PFSK-1 (cell line): Measurements from ENCODE around the gene OMP.

ENCODE experiments used
- FOXP2 ChIP-seq: optimal IDR thresholded peaks from 2 replicates; pipeline ENCODE3; 2011; ENCODE audit warnings: borderline replicate concordance, control low read depth, inconsistent platforms; ENCODE audit not compliant: insufficient read depth; ENCODE audit errors: extremely low read length, extremely low read depth
- POLR2AphosphoS5 ChIP-seq: IDR thresholded peaks from 2 replicates; pipeline ENCODE4 v1.6.1; 2012; ENCODE audit warnings: low read depth, mild to moderate bottlenecking, control low read depth, low read length, moderate library complexity
- SIN3A ChIP-seq: IDR thresholded peaks from 2 replicates; pipeline ENCODE4 v1.6.1; 2012; ENCODE audit warnings: mild to moderate bottlenecking, low read length, moderate library complexity, borderline replicate concordance; ENCODE audit not compliant: insufficient read depth
- TAF1 ChIP-seq: IDR thresholded peaks from 2 replicates; pipeline ENCODE4 v1.6.1; 2012; ENCODE audit warnings: low read length, control low read depth, borderline replicate concordance; ENCODE audit not compliant: insufficient read depth
- TF ChIP-seq, protein P1 (sequence below), 2 experiments: IDR thresholded peaks; 2 replicates each; pipeline versions ENCODE4 v1.6.1 to v1.8.0; 2011 to 2012; ENCODE audit warnings: low read depth in 2 of 2, low read length in 2 of 2, control low read depth in 1 of 2, inconsistent platforms in 1 of 2, mild to moderate bottlenecking in 1 of 2, moderate library complexity in 1 of 2; ENCODE audit not compliant: insufficient read depth in 1 of 2

OMP gene

DNA sequence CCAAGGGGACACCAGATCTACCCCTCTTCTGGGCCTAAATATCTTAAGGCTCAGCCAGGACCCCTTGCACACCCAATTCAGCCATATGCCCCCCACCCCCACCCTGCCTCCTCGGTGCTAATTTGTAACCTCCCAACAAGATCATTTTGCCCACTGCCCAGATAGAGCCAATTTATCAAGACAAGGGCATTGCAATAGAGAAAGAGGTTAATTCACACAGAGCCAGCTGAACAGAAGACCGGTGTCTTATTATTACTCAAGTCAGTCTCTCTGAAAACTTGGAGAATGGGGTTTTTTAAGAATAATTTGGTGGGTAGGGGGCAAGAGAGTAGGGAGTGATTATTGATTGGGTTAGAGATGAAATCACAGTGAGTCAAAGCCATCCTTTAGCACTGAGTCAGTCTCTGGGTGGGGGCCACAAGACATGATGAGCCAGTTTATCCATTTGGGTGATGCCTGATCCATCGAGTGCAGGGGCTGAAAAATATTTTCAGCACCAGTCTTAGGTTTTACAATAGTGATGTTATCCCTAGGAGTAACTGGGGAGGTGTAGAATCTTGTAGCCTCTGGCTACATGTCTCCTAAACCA, 45.7 kb upstream of the OMP start:
- TF ChIP-seq, protein P1, sequence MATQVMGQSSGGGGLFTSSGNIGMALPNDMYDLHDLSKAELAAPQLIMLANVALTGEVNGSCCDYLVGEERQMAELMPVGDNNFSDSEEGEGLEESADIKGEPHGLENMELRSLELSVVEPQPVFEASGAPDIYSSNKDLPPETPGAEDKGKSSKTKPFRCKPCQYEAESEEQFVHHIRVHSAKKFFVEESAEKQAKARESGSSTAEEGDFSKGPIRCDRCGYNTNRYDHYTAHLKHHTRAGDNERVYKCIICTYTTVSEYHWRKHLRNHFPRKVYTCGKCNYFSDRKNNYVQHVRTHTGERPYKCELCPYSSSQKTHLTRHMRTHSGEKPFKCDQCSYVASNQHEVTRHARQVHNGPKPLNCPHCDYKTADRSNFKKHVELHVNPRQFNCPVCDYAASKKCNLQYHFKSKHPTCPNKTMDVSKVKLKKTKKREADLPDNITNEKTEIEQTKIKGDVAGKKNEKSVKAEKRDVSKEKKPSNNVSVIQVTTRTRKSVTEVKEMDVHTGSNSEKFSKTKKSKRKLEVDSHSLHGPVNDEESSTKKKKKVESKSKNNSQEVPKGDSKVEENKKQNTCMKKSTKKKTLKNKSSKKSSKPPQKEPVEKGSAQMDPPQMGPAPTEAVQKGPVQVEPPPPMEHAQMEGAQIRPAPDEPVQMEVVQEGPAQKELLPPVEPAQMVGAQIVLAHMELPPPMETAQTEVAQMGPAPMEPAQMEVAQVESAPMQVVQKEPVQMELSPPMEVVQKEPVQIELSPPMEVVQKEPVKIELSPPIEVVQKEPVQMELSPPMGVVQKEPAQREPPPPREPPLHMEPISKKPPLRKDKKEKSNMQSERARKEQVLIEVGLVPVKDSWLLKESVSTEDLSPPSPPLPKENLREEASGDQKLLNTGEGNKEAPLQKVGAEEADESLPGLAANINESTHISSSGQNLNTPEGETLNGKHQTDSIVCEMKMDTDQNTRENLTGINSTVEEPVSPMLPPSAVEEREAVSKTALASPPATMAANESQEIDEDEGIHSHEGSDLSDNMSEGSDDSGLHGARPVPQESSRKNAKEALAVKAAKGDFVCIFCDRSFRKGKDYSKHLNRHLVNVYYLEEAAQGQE (IDR thresholded peaks at IDR 0.05; ENCODE audit: insufficient read depth in 1 of 2, low read depth in 2 of 2, low read length in 2 of 2) = no peak
- TF ChIP-seq TAF1 = no peak
- no peak for TF ChIP-seq POLR2AphosphoS5
- no peak for TF ChIP-seq SIN3A
- no peak for TF ChIP-seq FOXP2

DNA sequence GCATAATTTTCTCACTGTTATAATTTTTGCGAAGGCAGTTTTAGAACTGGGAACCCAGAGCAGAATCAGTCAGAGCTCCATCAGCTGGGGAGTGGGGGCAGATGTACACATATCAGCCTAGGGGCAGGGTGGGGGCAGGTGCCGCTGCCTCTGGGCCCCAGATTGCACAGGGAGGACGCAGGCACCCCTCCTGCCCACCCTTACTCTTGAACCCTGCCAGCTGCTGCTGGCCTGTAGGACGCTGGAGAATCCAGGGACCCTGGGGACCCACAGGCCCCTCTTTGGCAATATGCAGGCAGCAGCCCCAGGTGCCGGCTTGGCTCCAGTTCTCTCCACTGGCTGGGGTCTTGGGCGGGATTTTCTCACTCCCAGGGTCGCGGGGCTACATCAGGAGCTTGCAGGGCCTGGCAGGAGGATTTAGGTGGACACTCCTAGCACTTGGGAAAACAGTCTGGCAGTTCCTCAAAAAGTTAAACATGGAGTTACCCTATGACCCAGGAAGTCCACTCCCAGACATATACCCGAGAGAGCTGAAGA, 44.6 kb upstream of the OMP start:
- TF ChIP-seq FOXP2 (no peak), POLR2AphosphoS5 (no peak), SIN3A (no peak), TAF1 (no peak)
- TF ChIP-seq, protein P1 (IDR thresholded peaks at IDR 0.05; ENCODE audit: insufficient read depth in 1 of 2, low read depth in 2 of 2, low read length in 2 of 2) = no peak

DNA sequence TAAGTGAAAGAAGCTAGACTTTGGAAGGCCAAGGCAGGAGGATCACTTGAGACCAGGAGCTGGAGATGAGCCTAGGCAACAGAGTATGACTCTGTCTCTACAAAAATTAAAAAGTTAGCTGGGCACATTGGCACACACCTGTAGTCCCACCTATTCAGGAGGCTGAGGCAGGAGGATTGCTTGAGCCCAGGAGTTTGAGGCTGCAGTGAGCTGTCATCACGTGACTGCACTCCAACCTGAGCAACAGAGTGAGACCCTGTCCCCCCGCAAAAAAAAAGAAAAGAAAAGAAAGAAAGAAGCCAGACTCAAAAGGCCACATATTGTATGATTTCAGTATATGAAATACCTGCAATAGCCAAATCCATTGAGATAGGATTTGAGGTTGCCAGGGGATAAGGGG, 43.7 kb upstream of the OMP start:
- TF ChIP-seq TAF1 = no peak
- TF ChIP-seq, protein P1 (IDR thresholded peaks at IDR 0.05; ENCODE audit: insufficient read depth in 1 of 2, low read depth in 2 of 2, low read length in 2 of 2) = no peak
- TF ChIP-seq POLR2AphosphoS5 = no peak
- TF ChIP-seq FOXP2 = no peak
- no peak for TF ChIP-seq SIN3A

DNA sequence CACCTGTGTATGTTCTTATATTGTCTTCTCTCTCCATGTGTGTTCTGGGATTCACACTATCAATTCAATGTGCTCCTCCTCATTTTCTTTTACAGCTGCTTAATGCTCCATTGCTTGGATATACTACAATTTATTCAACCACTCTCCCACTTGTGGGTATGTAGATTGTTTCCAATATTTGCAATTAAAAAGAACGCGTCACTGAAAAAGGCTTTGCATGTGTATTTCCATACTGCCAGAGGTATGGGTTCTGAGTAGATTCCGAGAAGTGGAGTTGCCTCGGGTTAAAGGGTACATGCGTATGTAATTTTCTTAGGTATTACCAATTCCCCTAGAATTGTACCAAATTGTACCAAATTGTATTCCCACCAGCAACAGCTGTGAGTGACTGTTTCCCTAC, 42.8 kb upstream of the OMP start:
- TF ChIP-seq, protein P1 (IDR thresholded peaks at IDR 0.05; ENCODE audit: insufficient read depth in 1 of 2, low read depth in 2 of 2, low read length in 2 of 2) = no peak
- no peak for TF ChIP-seq SIN3A
- TF ChIP-seq TAF1 = no peak
- no peak for TF ChIP-seq POLR2AphosphoS5
- no peak for TF ChIP-seq FOXP2
